ENCODE results near the gene TTC39A.

Gene TTC39A

DNA sequence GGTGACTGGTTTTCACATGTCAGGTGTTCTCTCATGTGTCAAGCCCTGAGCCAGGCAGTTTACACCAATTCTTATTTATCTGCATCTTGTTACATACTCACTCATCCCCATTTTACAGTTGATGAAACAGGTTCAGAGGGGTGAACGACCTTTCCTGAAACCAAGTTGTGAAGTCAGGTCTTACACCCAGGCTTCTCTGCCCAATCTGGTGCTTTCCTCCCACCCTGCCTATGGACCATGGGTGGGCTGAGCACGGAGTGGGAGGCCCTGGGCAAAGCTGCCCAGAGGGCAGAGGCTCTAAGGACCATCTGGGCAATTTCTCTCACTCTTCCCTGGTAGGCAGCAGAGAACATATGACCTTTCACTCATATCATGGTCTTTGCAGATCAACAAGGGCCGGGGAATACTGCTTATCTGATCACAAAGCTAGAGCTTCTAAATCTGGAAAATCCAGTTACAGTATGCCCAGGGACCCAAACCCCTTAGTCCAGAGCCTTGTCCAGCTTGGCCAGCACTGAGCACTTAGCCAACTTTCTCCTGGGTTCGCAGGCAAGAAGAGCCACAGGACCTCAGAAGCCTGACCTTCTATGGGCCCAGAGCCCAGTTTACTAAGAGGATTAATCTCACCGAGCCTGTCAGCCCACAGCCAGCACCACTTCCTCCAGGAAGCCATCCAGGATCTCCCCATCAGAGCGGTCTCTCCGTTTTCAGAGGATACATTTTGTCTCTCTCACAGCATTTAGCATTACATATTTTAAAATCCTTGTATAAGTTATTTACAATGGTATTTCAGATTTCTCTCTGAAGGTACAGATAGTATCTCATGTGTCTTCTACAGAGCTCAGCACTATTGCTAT lies 16.0 kb upstream of the TTC39A start:
- no peak for TF ChIP-seq CTCF (conservative IDR thresholded peaks at IDR 0.05; ENCODE audit: low read depth, low read length)
- peak; percentile 11 for DNase-seq (ENCODE audit: low read depth)

DNA sequence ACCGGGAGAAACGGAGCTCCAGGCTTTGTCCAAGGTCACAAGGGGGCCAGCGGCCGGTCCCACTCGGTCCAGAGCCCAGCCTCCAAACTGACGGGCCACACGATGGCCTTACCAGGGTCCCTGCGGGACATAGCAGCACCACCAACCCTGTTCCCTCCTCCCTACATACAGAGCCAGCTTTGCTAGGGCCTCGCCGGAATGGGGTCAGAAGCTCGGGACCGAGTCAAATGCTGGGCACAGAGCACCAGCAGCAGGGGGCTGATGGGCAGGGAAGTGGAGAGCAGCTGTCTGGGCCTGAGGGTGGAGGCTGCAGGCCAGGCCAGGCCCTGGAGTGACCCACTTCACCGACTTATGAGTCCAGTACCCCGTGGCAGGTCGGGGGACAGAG lies 14.9 kb upstream of the TTC39A start:
- TF ChIP-seq CTCF (conservative IDR thresholded peaks at IDR 0.05; ENCODE audit: low read depth, low read length): no peak

More for the DNA sequence above, 16.0 kb upstream of the TTC39A start:
- H3K4me3 ChIP-seq (ENCODE audit: low read length): no peak overlapping the region

DNA sequence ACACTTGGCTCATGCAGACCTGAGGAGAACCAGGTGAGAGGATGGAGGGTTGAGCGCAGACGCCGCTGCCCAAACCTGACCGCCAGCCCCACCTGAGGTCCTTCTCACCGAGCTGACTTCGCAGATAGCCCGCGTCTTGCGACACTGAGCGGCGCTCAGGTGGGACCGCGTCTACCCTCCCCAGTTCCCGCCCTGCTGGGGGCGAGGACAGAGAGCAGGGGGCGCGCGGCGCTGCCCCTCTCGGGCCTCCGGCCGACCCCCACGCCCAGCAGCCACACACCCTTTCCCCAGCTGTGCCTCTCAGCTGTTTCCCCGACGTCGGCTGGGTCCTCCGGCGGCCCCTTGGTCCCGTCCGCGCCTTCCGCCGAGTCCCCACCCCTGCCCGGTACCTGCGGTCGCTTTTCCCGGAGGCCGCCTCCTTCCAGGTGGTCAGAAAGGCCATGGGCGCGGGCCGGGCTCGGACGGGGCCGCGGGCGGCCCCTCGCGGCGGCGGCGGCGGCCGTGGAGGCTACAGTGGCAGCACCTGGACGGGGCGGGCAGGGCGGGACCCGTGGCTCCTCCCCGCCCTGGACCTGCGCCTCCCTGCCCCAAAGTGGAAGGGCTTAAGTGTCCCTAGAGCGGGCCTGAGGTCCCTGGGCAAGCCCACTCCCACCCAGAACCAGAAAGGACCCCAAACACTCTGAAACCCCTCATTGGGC lies 14.4 kb upstream of the TTC39A start:
- peak overlapping the region; percentile 31 for H3K4me3 ChIP-seq (ENCODE audit: low read length)
- no peak for DNase-seq (ENCODE audit: low read depth)
- TF ChIP-seq CTCF (conservative IDR thresholded peaks at IDR 0.05; ENCODE audit: low read depth, low read length): no peak

More for the DNA sequence above, 14.9 kb upstream of the TTC39A start:
- no peak for DNase-seq (ENCODE audit: low read depth)
- no peak overlapping the region for H3K4me3 ChIP-seq (ENCODE audit: low read length)

- DNase-seq (ENCODE audit: low read depth): no peak
- TF ChIP-seq CTCF (conservative IDR thresholded peaks at IDR 0.05; ENCODE audit: low read depth, low read length): no peak
- H3K4me3 ChIP-seq (ENCODE audit: low read length): no peak overlapping the region
Measured at GRCh38 chr1:51344276-51344601, 13.9 kb upstream of the TTC39A start.

DNA sequence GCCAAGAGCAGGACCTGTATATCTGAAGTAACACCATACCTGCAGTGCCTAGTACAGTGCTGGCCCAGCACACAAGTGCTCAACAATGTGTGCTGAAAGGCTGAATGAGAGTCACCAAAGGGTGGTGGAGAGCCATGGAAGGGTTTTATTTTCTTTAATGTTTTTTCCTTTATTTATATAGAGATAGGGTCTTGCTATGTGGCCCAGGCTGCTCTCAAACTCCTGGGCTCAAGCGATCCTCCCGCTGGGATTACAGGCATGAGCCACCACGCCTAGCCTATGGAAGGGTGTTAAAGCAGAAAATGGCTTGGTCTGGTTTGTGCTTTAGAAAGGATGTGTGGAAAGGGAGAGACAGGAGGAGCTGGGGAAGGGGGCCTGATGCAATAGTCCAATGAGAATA lies 13.3 kb upstream of the TTC39A start:
- TF ChIP-seq CTCF (conservative IDR thresholded peaks at IDR 0.05; ENCODE audit: low read depth, low read length): no peak
- DNase-seq (ENCODE audit: low read depth): no peak
- H3K4me3 ChIP-seq (ENCODE audit: low read length): no peak overlapping the region

DNA sequence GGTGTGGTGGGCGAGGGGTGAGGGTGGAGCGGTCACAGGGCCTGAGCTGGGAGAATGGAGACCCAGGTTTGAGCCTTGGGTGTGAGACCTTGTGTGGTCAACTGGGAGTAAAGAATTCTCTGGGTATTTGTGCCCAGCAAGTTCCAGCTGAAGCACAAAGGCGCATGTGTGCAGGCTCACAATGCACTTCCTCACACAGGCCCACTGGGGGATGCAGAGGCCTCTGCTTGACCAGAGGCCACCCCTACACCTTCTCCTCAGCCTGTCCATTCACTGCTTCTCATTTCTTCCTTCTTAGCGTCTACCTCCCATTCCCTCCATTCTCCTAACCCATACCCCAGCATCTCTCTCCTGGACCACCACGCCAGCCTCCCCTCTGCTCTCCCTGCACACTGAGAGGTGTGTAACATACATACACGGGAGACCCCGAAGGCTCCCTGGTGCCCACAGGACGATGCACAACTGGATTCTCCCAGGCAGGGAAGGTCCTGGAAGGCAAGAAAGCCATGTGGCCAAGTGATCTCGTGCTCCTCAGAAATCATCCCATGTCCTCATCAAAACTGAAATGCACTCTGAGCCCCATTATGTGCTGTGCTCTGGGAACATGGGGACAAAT lies 12.3 kb upstream of the TTC39A start:
- TF ChIP-seq CTCF (conservative IDR thresholded peaks at IDR 0.05; ENCODE audit: low read depth, low read length): no peak
- H3K4me3 ChIP-seq (ENCODE audit: low read length): no peak overlapping the region
- no peak for DNase-seq (ENCODE audit: low read depth)

Data from retinal pigment epithelial cell (primary cell).